ENCODE results near the gene CEP76. TPM values are rescaled to one million over a fixed set of nuclear protein-coding genes. Genes with fewer than 3 reads are reported as not detected.

Gene CEP76
- total and polyA plus RNA-seq, 7 donors: 2.3 to 6.4 (median 4.2) TPM

GRCh38 chr18:12640881-12641200 lies 61.7 kb downstream of the CEP76 start:
- ATAC-seq (peak in 1 of 4 donors; percentile 5), DNase-seq (no peak)
- Histone ChIP-seq H3K4me1 (peaks cover 28% of the 10 kb centered on the region), H3K9me3 (no peaks in the 10 kb centered on the region), H3K36me3 (ENCODE audit: insufficient read depth in 1 of 2, low read depth in 1 of 2) (no peaks in the 10 kb centered on the region), H3K27ac (peak overlapping the region; percentile 53), H3K4me3 (no peak overlapping the region), H3K27me3 (ENCODE audit: insufficient read depth in 3 of 3, low read length in 2 of 3) (no peaks in the 10 kb centered on the region)
- intact Hi-C loops (cut with DNase I): no loop called here
- no peak for TF ChIP-seq CTCF (IDR thresholded peaks at IDR 0.05)
- 90 to 100% (median 93%) methylated on average over 6 of the region's 6 CpGs for WGBS, 3 donors

- H3K27me3 ChIP-seq (ENCODE audit: insufficient read depth in 3 of 3, low read length in 2 of 3): no peaks in the 10 kb centered on the region
- no peaks in the 10 kb centered on the region for H3K9me3 ChIP-seq
- DNase-seq (no peak), ATAC-seq (peak; percentile 70 to 86 (median 81))
- 79 to 92% (median 91%) methylated on average over 5 of the region's 5 CpGs for WGBS, 3 donors
- peak overlapping the region; percentile 53 for H3K27ac ChIP-seq
- no peaks in the 10 kb centered on the region for H3K36me3 ChIP-seq (ENCODE audit: insufficient read depth in 1 of 2, low read depth in 1 of 2)
- intact Hi-C loops (cut with DNase I): loop anchor here in 1 of 2 donors (10.0 kb wide), 1 partner anchor 55 kb away; no protein-coding TSS in a partner anchor
- no peak for TF ChIP-seq CTCF (IDR thresholded peaks at IDR 0.05)
- no peak overlapping the region for H3K4me3 ChIP-seq
- peaks cover 22% of the 10 kb centered on the region for H3K4me1 ChIP-seq
Observed at GRCh38 chr18:12639990-12640880, 62.3 kb downstream of the CEP76 start.

GRCh38 chr18:12638644-12639124 lies 63.8 kb downstream of the CEP76 start:
- peaks cover 19% of the 10 kb centered on the region for H3K4me1 ChIP-seq
- no peaks in the 10 kb centered on the region for H3K9me3 ChIP-seq
- no peak overlapping the region for H3K27ac ChIP-seq
- no peak for ATAC-seq
- DNase-seq: no peak
- no peak for TF ChIP-seq CTCF (IDR thresholded peaks at IDR 0.05)
- H3K36me3 ChIP-seq (ENCODE audit: insufficient read depth in 1 of 2, low read depth in 1 of 2): peaks cover 0 to 1% of the 10 kb centered on the region in 2 donors
- H3K27me3 ChIP-seq (ENCODE audit: insufficient read depth in 3 of 3, low read length in 2 of 3): no peaks in the 10 kb centered on the region
- intact Hi-C loops (cut with DNase I): loop anchor here in 1 of 2 donors (10.0 kb wide), 1 partner anchor 54 kb away; no protein-coding TSS in a partner anchor
- 67 to 89% (median 80%) methylated on average over 3 of the region's 3 CpGs for WGBS, 3 donors
- no peak overlapping the region for H3K4me3 ChIP-seq

GRCh38 chr18:12637901-12638643 lies 64.5 kb downstream of the CEP76 start:
- peaks cover 13% of the 10 kb centered on the region for H3K4me1 ChIP-seq
- intact Hi-C loops (cut with DNase I): loop anchor here in 1 of 2 donors (10.0 kb wide), 1 partner anchor 53 kb away; no protein-coding TSS in a partner anchor
- no peak for TF ChIP-seq CTCF (IDR thresholded peaks at IDR 0.05)
- no peaks in the 10 kb centered on the region for H3K9me3 ChIP-seq
- ATAC-seq: no peak
- no peak overlapping the region for H3K4me3 ChIP-seq
- no peak overlapping the region for H3K27ac ChIP-seq
- 96 to 99% (median 97%) methylated on average over 4 of the region's 4 CpGs for WGBS, 3 donors
- no peak for DNase-seq
- H3K27me3 ChIP-seq (ENCODE audit: insufficient read depth in 3 of 3, low read length in 2 of 3): no peaks in the 10 kb centered on the region
- peaks cover 0 to 7% of the 10 kb centered on the region in 2 donors for H3K36me3 ChIP-seq (ENCODE audit: insufficient read depth in 1 of 2, low read depth in 1 of 2)
